ENCODE data around the gene ADAMTS14.
A peak's percentile ranks its signal among the peaks of the same experiment; 100 is the strongest.

The ADAMTS14 gene

DNA sequence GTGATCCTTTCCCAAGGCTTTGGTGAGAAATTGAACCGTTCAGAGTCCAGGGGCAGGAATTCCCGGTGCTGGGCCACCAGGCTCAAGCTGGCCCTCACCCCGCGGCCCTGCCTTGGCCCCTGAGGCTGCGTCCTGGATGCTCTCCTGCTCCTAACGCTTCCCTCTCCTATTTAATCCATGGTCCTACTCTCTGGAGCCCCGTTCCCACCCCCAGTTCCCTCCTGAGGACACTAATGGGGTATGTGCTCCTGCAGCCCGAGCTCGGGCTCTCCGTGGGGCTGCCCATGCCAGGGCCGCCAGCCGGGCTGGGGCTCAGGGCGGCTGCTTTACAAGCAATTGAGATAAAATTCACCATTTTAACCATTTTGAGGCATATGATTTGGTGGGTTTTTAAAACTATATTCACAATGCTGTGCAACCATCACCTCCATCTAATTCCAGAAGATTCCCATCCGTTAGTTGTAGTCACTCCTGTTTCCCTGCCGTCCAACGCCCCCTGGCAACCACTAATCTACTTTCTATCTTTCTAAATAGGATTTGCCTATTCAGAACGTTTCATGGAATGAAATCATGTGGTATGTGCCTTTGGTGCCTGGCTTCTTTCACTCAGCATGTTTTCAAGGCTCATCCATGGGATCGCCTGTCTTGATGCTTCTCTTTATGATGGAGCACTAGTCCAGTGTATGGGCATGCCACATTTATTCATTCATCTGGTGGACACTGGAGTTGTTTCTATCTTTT is 33.0 kb downstream of the ADAMTS14 start:
- Mint-ChIP-seq H3K9me3 (no peaks in the 10 kb centered on the region), H3K36me3 (ENCODE audit: low read depth) (no peaks in the 10 kb centered on the region), H3K4me1 (no peaks in the 10 kb centered on the region), H3K27me3 (no peaks in the 10 kb centered on the region), H3K4me3 (no peak overlapping the region), H3K27ac (no peak overlapping the region)
- no peak for DNase-seq
- ATAC-seq, result no peak

DNA sequence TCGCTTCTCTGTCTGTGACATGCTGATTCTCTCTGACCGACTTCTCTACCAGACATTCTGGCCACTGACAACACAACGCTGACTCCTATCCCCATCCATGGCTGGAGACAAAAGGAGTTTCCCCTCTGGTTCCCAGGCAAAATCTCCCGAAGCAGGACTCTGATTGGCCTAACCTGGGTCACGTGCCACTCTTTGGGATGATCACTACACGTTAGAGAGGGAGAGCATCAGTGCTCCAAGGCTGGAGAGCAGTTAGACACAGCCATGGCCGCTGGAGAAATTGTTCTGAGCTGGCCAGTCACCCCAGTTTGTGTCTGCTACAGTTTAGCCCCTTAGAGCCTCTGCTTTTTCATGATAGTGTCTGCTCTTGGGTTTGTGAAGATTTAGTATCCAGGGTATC is 38.9 kb downstream of the ADAMTS14 start:
- Mint-ChIP-seq H3K9me3 (no peaks in the 10 kb centered on the region), H3K4me1 (peaks cover 10% of the 10 kb centered on the region), H3K27me3 (no peaks in the 10 kb centered on the region), H3K36me3 (ENCODE audit: low read depth) (no peaks in the 10 kb centered on the region), H3K4me3 (no peak overlapping the region), H3K27ac (no peak overlapping the region)
- ATAC-seq, result no peak
- DNase-seq, result no peak

DNA sequence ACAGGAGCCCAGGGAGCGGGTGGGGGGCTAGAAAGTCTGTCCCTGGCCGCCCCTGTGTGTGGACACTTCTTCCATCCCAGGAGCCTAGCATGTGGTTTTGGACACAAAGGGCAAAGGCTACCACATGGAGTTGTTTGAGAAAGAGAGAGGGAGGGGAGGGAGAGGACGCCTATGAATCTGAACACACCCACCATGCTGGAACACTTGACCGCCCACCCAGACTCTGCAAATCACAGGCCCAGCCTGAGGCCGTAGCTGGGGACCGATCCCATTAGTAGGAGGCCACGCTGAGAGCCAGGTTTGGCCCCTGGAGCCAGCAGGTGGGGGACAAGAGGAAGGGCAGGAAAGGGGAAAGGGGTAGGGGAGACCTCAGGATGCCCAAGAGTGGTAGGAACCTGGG is 39.6 kb downstream of the ADAMTS14 start:
- H3K36me3 Mint-ChIP-seq (ENCODE audit: low read depth), result no peaks in the 10 kb centered on the region
- no peaks in the 10 kb centered on the region for H3K9me3 Mint-ChIP-seq
- ATAC-seq (no peak), DNase-seq (no peak)
- peaks cover 15% of the 10 kb centered on the region for H3K4me1 Mint-ChIP-seq
- no peaks in the 10 kb centered on the region for H3K27me3 Mint-ChIP-seq
- no peak overlapping the region for H3K27ac Mint-ChIP-seq
- no peak overlapping the region for H3K4me3 Mint-ChIP-seq

DNA sequence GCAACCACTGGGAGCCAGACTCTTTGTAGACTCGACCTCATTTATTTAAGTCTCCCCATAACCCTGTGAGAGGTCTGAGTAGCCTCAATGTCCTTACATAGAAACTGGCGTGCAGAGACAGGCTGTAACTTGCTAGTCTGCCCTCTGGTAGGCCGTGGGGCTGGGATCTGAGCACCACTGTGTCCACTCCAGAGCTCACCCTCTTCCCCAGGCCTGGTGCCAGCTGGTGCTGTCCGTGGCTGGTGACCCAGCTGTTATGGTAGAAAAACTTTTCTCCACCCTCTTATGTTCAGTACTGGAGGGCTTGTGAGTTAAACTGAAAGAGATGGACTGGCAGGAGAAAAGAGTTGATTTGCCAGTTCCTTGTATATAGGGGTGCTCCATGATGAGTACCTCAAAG is 41.9 kb downstream of the ADAMTS14 start:
- Mint-ChIP-seq H3K9me3 (no peaks in the 10 kb centered on the region), H3K27me3 (no peaks in the 10 kb centered on the region), H3K36me3 (ENCODE audit: low read depth) (no peaks in the 10 kb centered on the region), H3K4me3 (no peak overlapping the region), H3K4me1 (peaks cover 15% of the 10 kb centered on the region), H3K27ac (no peak overlapping the region)
- ATAC-seq (no peak), DNase-seq (no peak)

DNA sequence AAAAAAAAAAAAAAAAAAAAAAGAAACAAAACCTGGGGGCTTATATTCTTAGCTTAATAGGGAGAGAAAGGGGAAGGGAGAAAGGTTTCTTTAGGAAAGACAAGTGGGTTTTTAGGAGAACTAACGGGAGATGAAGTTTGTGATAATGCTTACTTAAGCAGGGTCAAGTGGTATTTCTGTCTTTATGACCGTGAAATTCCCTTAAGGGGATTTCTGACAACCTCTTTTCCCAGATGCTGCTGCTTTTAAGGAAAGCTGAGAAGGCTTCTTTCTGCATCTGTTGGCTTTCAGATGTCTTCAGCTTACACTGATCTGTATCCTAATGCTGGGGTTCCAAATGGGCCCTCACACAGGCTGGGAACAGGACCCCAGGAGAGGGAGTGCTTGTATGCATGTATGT is 42.6 kb downstream of the ADAMTS14 start:
- no peak overlapping the region for H3K27ac Mint-ChIP-seq
- no peak for DNase-seq
- no peak overlapping the region for H3K4me3 Mint-ChIP-seq
- peaks cover 15% of the 10 kb centered on the region for H3K4me1 Mint-ChIP-seq
- H3K36me3 Mint-ChIP-seq (ENCODE audit: low read depth), result no peaks in the 10 kb centered on the region
- no peaks in the 10 kb centered on the region for H3K9me3 Mint-ChIP-seq
- no peaks in the 10 kb centered on the region for H3K27me3 Mint-ChIP-seq
- ATAC-seq, result no peak

DNA sequence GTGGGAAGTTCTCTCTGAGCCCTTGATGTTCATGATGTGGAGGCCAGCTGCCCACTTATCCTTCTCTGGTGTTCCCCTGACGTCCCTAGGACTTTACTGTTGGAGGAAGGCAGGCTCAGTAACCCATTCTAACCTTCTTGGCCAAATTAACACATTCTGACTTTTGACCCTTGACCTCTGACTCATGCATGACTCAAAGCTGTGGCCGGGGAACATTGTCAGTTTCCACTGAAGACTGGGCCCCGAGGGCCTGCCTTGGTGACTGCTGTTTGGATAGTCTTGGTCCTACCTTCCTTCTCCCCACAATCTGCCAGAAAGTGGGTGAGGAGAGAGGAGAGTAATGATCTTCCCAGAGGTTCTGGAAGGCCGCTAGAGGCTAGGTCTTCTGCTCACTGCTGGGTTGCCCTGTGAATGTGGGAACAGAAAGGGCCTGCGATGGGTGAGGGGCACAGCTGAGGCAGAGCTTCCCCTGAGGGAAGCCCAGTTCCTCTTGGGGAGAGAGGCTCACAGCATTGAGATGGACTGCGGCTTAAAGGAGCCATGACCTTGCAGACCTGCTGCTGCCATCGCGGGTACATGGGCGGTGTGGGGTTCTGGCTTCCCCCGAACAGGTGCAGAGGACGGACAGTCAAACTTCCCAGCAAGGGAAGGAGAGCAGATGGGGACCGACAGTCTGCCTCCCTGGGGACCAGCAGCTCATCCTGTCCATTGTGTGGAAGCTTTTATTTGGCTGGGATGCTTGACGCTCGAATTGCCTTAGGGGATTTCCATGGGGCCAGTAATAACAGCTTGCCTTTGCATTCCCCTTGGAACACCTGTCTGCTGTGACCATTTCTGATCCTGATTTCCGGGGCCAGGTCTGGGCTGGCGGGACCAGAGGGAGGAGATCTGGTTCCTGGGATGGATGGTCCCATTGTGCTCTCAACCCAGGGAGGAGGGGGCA is 43.8 kb downstream of the ADAMTS14 start:
- peak; percentile 77 for ATAC-seq
- no peaks in the 10 kb centered on the region for H3K36me3 Mint-ChIP-seq (ENCODE audit: low read depth)
- H3K4me3 Mint-ChIP-seq, result no peak overlapping the region
- H3K27me3 Mint-ChIP-seq, result no peaks in the 10 kb centered on the region
- peaks cover 15% of the 10 kb centered on the region for H3K4me1 Mint-ChIP-seq
- no peaks in the 10 kb centered on the region for H3K9me3 Mint-ChIP-seq
- DNase-seq, result peak; percentile 48
- H3K27ac Mint-ChIP-seq, result peak overlapping the region; percentile 9

DNA sequence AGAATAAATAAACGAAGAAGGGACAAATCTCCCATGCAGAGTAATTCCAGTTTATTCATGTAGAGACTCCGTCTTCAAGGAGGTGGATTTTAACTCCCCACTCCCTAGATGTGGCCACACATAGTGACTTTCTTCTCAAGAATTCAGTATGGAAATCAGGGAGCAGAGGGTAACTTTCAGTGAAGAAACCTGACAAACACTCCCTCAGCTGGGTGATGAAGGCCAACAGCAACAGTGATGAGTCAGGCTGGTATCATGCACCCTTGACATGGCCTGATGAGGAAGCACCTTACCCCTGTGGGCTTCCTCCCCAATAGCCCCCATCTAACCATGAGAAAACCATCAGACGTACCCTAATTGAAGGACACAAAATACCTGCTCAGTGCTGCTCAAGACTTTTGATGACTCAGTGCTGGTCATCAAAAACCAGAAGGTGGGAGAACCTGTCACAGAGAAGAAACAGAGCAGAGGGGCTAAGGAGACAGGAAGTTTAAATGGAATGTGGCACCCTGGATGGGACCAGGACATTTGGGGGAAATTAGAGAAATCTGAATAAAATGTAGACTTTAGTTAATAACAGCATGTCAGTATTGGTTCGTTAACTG is 50.6 kb downstream of the ADAMTS14 start:
- Mint-ChIP-seq H3K9me3 (no peaks in the 10 kb centered on the region), H3K36me3 (ENCODE audit: low read depth) (no peaks in the 10 kb centered on the region), H3K27ac (no peak overlapping the region), H3K4me3 (no peak overlapping the region), H3K27me3 (no peaks in the 10 kb centered on the region), H3K4me1 (no peaks in the 10 kb centered on the region)
- DNase-seq (no peak), ATAC-seq (peak; percentile 37)

DNA sequence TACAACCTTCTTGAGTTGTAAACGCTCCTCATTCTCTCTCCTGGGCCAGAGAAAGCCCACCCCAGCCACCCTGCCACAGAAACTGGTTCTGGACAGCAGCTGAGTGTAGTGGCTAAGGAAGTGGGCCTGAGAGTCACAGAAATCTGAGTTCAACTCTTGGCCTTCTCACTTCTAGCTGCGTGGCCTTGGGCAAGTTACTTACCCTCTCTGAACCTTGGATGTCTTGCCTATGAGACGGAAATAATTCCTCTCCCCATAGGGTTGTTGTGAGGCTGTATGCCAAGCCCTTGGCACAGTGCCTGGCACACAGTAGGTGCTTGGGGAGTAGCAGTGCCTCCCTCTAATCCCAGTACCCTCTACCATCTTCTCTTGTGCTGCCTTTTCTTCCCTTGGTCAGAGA is 51.5 kb downstream of the ADAMTS14 start:
- Mint-ChIP-seq H3K4me1 (no peaks in the 10 kb centered on the region), H3K27ac (no peak overlapping the region), H3K36me3 (ENCODE audit: low read depth) (no peaks in the 10 kb centered on the region), H3K9me3 (no peaks in the 10 kb centered on the region), H3K27me3 (no peaks in the 10 kb centered on the region), H3K4me3 (no peak overlapping the region)
- DNase-seq, result no peak
- no peak for ATAC-seq

DNA sequence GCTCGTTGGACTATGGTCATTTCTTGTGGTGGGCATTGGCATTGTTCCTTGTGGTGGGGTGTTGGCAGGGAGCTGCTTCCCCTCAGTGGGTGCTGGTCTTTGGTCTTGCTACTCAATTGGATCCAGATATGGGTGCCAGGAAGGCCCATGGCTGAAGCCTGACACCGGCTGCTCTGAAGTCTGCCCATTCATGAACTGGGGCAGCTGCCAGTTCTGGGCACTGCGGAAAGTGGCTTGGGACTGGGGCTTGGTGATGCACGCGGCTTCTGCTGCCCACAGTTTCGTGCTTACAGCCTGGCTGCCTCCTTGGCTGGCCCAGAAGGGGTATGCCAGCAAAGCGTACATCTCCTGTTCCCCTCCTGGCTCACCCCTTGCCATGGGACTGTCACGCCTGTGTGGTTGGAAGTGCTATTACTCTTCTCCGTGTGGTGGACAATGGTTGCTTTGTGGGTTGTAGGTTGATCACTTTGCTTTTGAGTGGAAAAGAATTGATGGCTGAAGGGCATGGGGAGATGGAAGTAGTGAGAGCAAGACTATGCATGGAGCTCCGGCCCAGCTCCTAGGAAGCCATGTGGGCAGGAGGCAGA is 54.7 kb downstream of the ADAMTS14 start:
- no peak for ATAC-seq

DNA sequence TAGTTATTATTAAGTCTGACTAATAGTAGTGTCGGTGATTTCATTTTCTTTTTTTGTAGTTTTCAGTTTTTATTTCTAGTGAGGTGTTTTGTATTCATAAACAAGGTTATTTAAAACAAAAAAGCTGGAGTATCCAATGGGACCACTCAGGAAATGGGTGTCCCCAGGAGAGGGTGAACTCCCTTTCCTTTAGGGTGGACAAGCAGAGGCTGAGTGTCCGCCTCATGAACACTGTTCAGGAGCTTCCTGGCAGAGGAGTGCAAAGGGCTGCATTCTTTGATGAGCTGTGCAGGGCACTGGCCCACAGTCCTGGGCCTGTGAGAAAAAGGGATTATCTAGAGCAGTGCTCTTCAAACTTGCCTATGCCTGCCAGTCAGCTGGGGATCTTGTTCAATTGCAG is 56.0 kb downstream of the ADAMTS14 start:
- no peaks in the 10 kb centered on the region for H3K36me3 Mint-ChIP-seq (ENCODE audit: low read depth)
- no peak for ATAC-seq
- H3K27ac Mint-ChIP-seq, result no peak overlapping the region
- no peaks in the 10 kb centered on the region for H3K4me1 Mint-ChIP-seq
- H3K4me3 Mint-ChIP-seq, result no peak overlapping the region
- no peak for DNase-seq
- no peaks in the 10 kb centered on the region for H3K9me3 Mint-ChIP-seq
- no peaks in the 10 kb centered on the region for H3K27me3 Mint-ChIP-seq

More for the DNA sequence above, 54.7 kb downstream of the ADAMTS14 start:
- no peaks in the 10 kb centered on the region for H3K9me3 Mint-ChIP-seq
- no peak overlapping the region for H3K4me3 Mint-ChIP-seq
- no peaks in the 10 kb centered on the region for H3K36me3 Mint-ChIP-seq (ENCODE audit: low read depth)
- no peaks in the 10 kb centered on the region for H3K4me1 Mint-ChIP-seq
- H3K27ac Mint-ChIP-seq, result no peak overlapping the region
- DNase-seq, result no peak
- H3K27me3 Mint-ChIP-seq, result no peaks in the 10 kb centered on the region

DNA sequence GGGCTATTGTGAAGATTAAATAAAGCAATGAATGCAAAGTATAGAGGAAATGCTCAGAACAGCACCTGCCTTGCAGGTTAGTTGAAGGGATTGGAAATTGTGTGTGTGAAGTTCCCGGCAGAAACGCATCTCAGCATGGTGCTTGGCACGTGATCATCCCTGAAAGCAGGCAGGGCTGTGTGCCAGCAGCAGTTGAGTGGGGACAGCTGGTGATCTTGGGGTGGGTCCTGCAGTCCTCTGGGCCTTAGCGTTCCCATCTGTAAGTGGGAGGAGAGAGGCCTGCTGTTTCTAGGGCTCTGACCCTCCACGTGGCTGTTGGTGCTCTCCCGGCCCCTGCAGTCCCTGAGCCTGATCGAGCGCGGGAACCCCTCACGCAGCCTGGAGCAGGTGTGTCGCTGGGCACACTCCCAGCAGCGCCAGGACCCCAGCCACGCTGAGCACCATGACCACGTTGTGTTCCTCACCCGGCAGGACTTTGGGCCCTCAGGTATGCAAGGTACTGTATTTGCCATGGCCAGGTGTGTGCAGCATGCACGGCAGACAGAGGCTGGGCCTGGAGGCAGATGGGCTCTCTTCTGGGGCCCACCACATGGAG is 57.6 kb downstream of the ADAMTS14 start:
- Mint-ChIP-seq H3K4me1 (no peaks in the 10 kb centered on the region), H3K27ac (no peak overlapping the region), H3K27me3 (no peaks in the 10 kb centered on the region), H3K9me3 (no peaks in the 10 kb centered on the region), H3K4me3 (no peak overlapping the region), H3K36me3 (ENCODE audit: low read depth) (no peaks in the 10 kb centered on the region)
- ATAC-seq, result no peak
- no peak for DNase-seq

DNA sequence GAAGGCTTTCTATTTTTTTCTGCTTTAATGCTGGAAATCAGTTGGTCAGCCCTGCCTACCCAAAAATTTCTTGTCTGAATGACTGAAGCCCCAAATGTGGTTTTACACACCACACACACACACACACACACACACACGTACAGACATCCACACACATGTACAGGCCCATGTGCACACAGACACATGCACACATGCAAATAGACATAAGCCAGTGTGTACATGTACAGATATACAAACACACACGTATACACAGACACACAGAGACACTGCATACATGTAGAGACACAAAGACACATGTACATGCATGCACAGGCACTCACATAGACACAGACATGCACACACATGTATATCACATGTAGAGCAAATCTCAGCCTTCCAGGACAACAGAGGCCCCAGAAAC is 58.6 kb downstream of the ADAMTS14 start:
- H3K4me1 Mint-ChIP-seq, result no peaks in the 10 kb centered on the region
- no peak overlapping the region for H3K4me3 Mint-ChIP-seq
- ATAC-seq, result no peak

DNA sequence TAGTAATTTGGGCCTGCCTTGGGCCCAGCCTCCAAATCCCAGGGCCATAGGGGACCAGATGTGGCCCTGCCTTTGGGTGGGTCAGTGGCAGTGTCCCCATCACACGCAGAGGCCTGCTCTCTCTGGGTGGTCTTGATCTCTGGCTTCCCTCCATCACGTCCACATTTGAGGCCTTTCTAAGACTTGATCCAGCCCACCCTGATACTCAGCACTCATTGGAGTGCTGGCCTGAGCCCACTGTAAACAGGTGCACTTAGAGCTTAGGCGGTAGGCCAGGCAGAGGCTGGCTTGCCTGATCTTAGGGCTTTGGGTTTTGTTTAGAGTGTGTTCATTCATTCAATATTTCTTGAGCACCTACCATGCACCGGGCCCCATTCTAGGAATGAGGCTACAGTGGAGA is 60.3 kb downstream of the ADAMTS14 start:
- H3K9me3 Mint-ChIP-seq, result no peaks in the 10 kb centered on the region
- H3K27ac Mint-ChIP-seq, result no peak overlapping the region

More for the DNA sequence above, 58.6 kb downstream of the ADAMTS14 start:
- Mint-ChIP-seq H3K9me3 (no peaks in the 10 kb centered on the region), H3K27ac (no peak overlapping the region), H3K36me3 (ENCODE audit: low read depth) (no peaks in the 10 kb centered on the region), H3K27me3 (peaks cover under 1% of the 10 kb centered on the region)
- no peak for DNase-seq

DNA sequence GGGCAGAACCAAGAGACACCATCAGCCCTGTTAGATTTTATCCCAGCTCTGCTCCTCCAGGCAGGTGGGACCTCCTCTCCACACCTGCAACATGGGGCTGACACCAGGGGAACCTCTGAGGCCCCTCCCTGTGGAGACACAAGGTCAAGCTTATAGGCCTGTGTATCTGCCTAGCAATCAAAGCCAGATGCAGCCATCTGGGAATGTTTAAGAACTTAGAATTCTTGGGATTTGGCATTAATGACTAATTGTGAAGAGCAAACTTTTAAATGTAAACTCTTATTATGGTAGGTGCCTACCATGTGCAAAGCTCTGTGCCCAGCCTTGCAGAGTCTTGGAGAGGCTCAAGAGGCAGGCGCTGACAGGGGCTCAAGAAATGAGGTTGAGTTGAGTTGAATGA is 60.7 kb downstream of the ADAMTS14 start:
- Mint-ChIP-seq H3K4me3 (no peak overlapping the region), H3K27ac (no peak overlapping the region), H3K36me3 (ENCODE audit: low read depth) (no peaks in the 10 kb centered on the region), H3K27me3 (peaks cover 2% of the 10 kb centered on the region), H3K4me1 (no peaks in the 10 kb centered on the region), H3K9me3 (no peaks in the 10 kb centered on the region)
- DNase-seq (no peak), ATAC-seq (no peak)

More for the DNA sequence above, 60.3 kb downstream of the ADAMTS14 start:
- no peaks in the 10 kb centered on the region for H3K36me3 Mint-ChIP-seq (ENCODE audit: low read depth)
- DNase-seq (no peak), ATAC-seq (no peak)
- no peak overlapping the region for H3K4me3 Mint-ChIP-seq
- H3K4me1 Mint-ChIP-seq, result no peaks in the 10 kb centered on the region
- H3K27me3 Mint-ChIP-seq, result peaks cover 2% of the 10 kb centered on the region
